Hepatocyte (in vitro differentiated cells): Measurements from ENCODE around the gene C19orf81. TPM values are rescaled to one million over a fixed set of nuclear protein-coding genes. Genes with fewer than 3 reads are reported as not detected.
"Not testable (repeated sequence)": the region's sequence is repeated elsewhere in the genome, so short reads cannot be mapped to it uniquely, and the experiment has no call there.

ENCODE experiments used
- DNase-seq: peaks from one replicate; pipeline ENCODE4 v3.0.0-alpha.2; 2016; ENCODE audit warnings: low spot score
- H2AFZ ChIP-seq: fragments of 200-600 bp; sonication (generic); 2 replicates; pipeline ENCODE4 v1.6.0; 2016; ENCODE audit warnings: antibody characterized with exemption, mild to moderate bottlenecking
- H3K27ac ChIP-seq: fragments of 200-600 bp; sonication (generic); 2 replicates; pipeline ENCODE4 v1.5.1; 2016; ENCODE audit warnings: mild to moderate bottlenecking
- H3K27me3 ChIP-seq: fragments of 200-600 bp; sonication (generic); 2 replicates; pipeline ENCODE4 v1.6.1; 2016
- H3K36me3 ChIP-seq: fragments of 200-600 bp; sonication (generic); replicated peaks from 2 replicates; pipeline ENCODE4 v1.5.1; 2016; ENCODE audit warnings: low read depth; ENCODE audit not compliant: insufficient read depth
- H3K4me1 ChIP-seq: fragments of 200-600 bp; sonication (generic); 2 replicates; pipeline ENCODE4 v1.5.1; 2016; ENCODE audit warnings: mild to moderate bottlenecking, moderate library complexity; ENCODE audit not compliant: insufficient read depth
- H3K4me2 ChIP-seq: fragments of 200-600 bp; sonication (generic); 2 replicates; pipeline ENCODE4 v1.6.0; 2016
- H3K4me3 ChIP-seq: fragments of 200-600 bp; sonication (generic); 2 replicates; pipeline ENCODE4 v1.5.1; 2016; ENCODE audit warnings: mild to moderate bottlenecking
- H3K79me2 ChIP-seq: fragments of 200-600 bp; sonication (generic); 2 replicates; pipeline ENCODE4 v1.6.0; 2017; ENCODE audit warnings: mild to moderate bottlenecking
- H3K9me2 ChIP-seq: fragments of 200-600 bp; sonication (generic); replicated peaks from 2 replicates; pipeline ENCODE4 v1.6.0; 2017; ENCODE audit warnings: mild to moderate bottlenecking; ENCODE audit not compliant: insufficient read depth
- H3K9me3 ChIP-seq: fragments of 200-600 bp; sonication (generic); 2 replicates; pipeline ENCODE4 v1.5.1; 2016; ENCODE audit warnings: low read depth, mild to moderate bottlenecking
- H4K20me1 ChIP-seq: fragments of 200-600 bp; sonication (generic); 2 replicates; pipeline ENCODE4 v1.6.0; 2016; ENCODE audit warnings: mild to moderate bottlenecking; ENCODE audit not compliant: insufficient read depth, poor library complexity, severe bottlenecking
- CTCF ChIP-seq: fragments of 200-600 bp; sonication (generic); IDR thresholded peaks from 2 replicates; pipeline ENCODE4 v1.5.1; 2016; ENCODE audit warnings: antibody characterized with exemption, mild to moderate bottlenecking; ENCODE audit not compliant: poor library complexity
- EZH2 ChIP-seq: fragments of 200-600 bp; sonication (generic); IDR thresholded peaks from 2 replicates; pipeline ENCODE4 v1.6.1; 2016; ENCODE audit warnings: antibody characterized with exemption, mild to moderate bottlenecking, borderline replicate concordance
- EZH2phosphoT487 ChIP-seq: fragments of 200-600 bp; sonication (generic); IDR thresholded peaks from one replicate; pipeline ENCODE4 v1.6.1; 2018; ENCODE audit warnings: antibody characterized with exemption, mild to moderate bottlenecking, low read depth, moderate library complexity; ENCODE audit not compliant: unreplicated experiment, severe bottlenecking
- WGBS: methylation state at CpG from one replicate; pipeline ENCODE4 v1.1.6; 2016; ENCODE audit warnings: low lambda C conversion rate; ENCODE audit errors: missing lambda C conversion rate; 5-methylcytosine and 5-hydroxymethylcytosine counted together
- polyA plus RNA-seq: library from polyadenylated mRNA; unstranded; fragments of >200 nt; fragmentation: Nextera tagmentation; extraction: Ambion mirVana; gene quantifications from 2 replicates; pipeline ENCODE4 v1.2.1, GENCODE V29; 2016
- total RNA-seq: library from RNA; depleted of rRNA; stranded (reverse); fragments of >200 nt; gene quantifications from 2 replicates; pipeline ENCODE4 v1.2.3, GENCODE V29; 2014

The C19orf81 gene
- total and polyA plus RNA-seq, 2 experiments from 2014 or later: 4.1 to 12.4 TPM

GRCh38 chr19:50607388-50607787 lies 41.9 kb upstream of the C19orf81 start:
- TF ChIP-seq EZH2phosphoT487: no peak
- no peak for TF ChIP-seq EZH2
- no peak for TF ChIP-seq CTCF
- H3K4me3 ChIP-seq: no peak overlapping the region
- peaks cover 27% of the 10 kb centered on the region for H3K27me3 ChIP-seq
- no peaks in the 10 kb centered on the region for H3K4me1 ChIP-seq
- H3K4me2 ChIP-seq: peak overlapping the region; percentile 61
- DNase-seq: no peak
- no peaks in the 10 kb centered on the region for H3K9me2 ChIP-seq
- H3K9me3 ChIP-seq: no peaks in the 10 kb centered on the region
- H3K79me2 ChIP-seq: no peaks in the 10 kb centered on the region
- no peaks in the 10 kb centered on the region for H3K36me3 ChIP-seq
- H2AFZ ChIP-seq: no peak overlapping the region
- no peak overlapping the region for H3K27ac ChIP-seq
- 90% methylated on average over 18 of the region's 20 CpGs for WGBS
- H4K20me1 ChIP-seq: no peaks in the 10 kb centered on the region

GRCh38 chr19:50607874-50608785 lies 41.1 kb upstream of the C19orf81 start:
- Histone ChIP-seq H3K9me2 (no peaks in the 10 kb centered on the region), H3K27me3 (peaks cover 20% of the 10 kb centered on the region), H4K20me1 (no peaks in the 10 kb centered on the region), H3K4me3 (no peak overlapping the region), H3K4me2 (peak overlapping the region; percentile 61), H3K9me3 (no peaks in the 10 kb centered on the region), H3K79me2 (no peaks in the 10 kb centered on the region), H3K36me3 (no peaks in the 10 kb centered on the region), H2AFZ (no peak overlapping the region), H3K27ac (no peak overlapping the region), H3K4me1 (no peaks in the 10 kb centered on the region)
- peak; percentile 62 for TF ChIP-seq CTCF
- no peak for TF ChIP-seq EZH2phosphoT487
- no peak for TF ChIP-seq EZH2
- 30% methylated on average over 56 of the region's 56 CpGs for WGBS
- DNase-seq: peak; percentile 95

- WGBS: 87% methylated on average over 11 of the region's 11 CpGs
- H3K4me3 ChIP-seq, H3K9me3 ChIP-seq, H3K4me2 ChIP-seq, DNase-seq, H3K27ac ChIP-seq, H3K9me2 ChIP-seq, H3K36me3 ChIP-seq, H3K4me1 ChIP-seq, H3K27me3 ChIP-seq, H4K20me1 ChIP-seq, H3K79me2 ChIP-seq, H2AFZ ChIP-seq: not testable (repeated sequence)
Measured at GRCh38 chr19:50612504-50613404, 36.5 kb upstream of the C19orf81 start.

GRCh38 chr19:50618379-50618778 lies 30.9 kb upstream of the C19orf81 start:
- H2AFZ ChIP-seq, H3K27ac ChIP-seq, H3K36me3 ChIP-seq, DNase-seq, H3K9me2 ChIP-seq, H4K20me1 ChIP-seq, H3K9me3 ChIP-seq, H3K27me3 ChIP-seq, H3K4me1 ChIP-seq, H3K79me2 ChIP-seq, H3K4me2 ChIP-seq, H3K4me3 ChIP-seq: not testable (repeated sequence)
- WGBS: 91% methylated on average over 4 of the region's 5 CpGs

GRCh38 chr19:50619184-50619583 lies 30.1 kb upstream of the C19orf81 start:
- not testable (repeated sequence) for H2AFZ ChIP-seq, H3K4me3 ChIP-seq, H3K27me3 ChIP-seq, H3K36me3 ChIP-seq, H3K9me2 ChIP-seq, H3K79me2 ChIP-seq, H3K4me2 ChIP-seq, H4K20me1 ChIP-seq, DNase-seq, H3K4me1 ChIP-seq, H3K9me3 ChIP-seq, H3K27ac ChIP-seq
- 85% methylated on average over 5 of the region's 5 CpGs for WGBS

GRCh38 chr19:50620394-50620906 lies 28.8 kb upstream of the C19orf81 start:
- not testable (repeated sequence) for DNase-seq, H3K27ac ChIP-seq, H3K4me3 ChIP-seq, H2AFZ ChIP-seq, H3K9me3 ChIP-seq, H4K20me1 ChIP-seq, H3K4me1 ChIP-seq, H3K79me2 ChIP-seq, H3K9me2 ChIP-seq, H3K27me3 ChIP-seq, H3K4me2 ChIP-seq, H3K36me3 ChIP-seq
- 94% methylated on average over 5 of the region's 5 CpGs for WGBS
